Endothelial cell (in vitro differentiated cells): ENCODE measurements around the gene CACHD1. TPM values are rescaled to one million over a fixed set of nuclear protein-coding genes. Genes with fewer than 3 reads are reported as not detected.
"Not testable (repeated sequence)": the region's sequence is repeated elsewhere in the genome, so short reads cannot be mapped to it uniquely, and the experiment has no call there.

Source experiments
- DNase-seq: peaks from one replicate; pipeline ENCODE4 v3.0.0; 2021; ENCODE audit warnings: low spot score
- H3K27ac Mint-ChIP-seq: one replicate; pipeline ENCODE4 v1.8.0; 2021; ENCODE audit warnings: mixed read lengths, inconsistent platforms; ENCODE audit not compliant: unreplicated experiment
- H3K27me3 Mint-ChIP-seq: one replicate; pipeline ENCODE4 v1.8.0; 2021; ENCODE audit warnings: mild to moderate bottlenecking, moderate library complexity, mixed read lengths, inconsistent platforms; ENCODE audit not compliant: unreplicated experiment
- H3K36me3 Mint-ChIP-seq: one replicate; pipeline ENCODE4 v1.8.0; 2021; ENCODE audit warnings: mild to moderate bottlenecking, low read depth, mixed read lengths, inconsistent platforms; ENCODE audit not compliant: unreplicated experiment
- H3K4me1 Mint-ChIP-seq: one replicate; pipeline ENCODE4 v1.8.0; 2021; ENCODE audit warnings: mild to moderate bottlenecking, mixed read lengths, inconsistent platforms; ENCODE audit not compliant: unreplicated experiment
- H3K4me3 Mint-ChIP-seq: one replicate; pipeline ENCODE4 v1.8.0; 2021; ENCODE audit warnings: mild to moderate bottlenecking, mixed read lengths, inconsistent platforms; ENCODE audit not compliant: unreplicated experiment
- H3K9me3 Mint-ChIP-seq: one replicate; pipeline ENCODE4 v1.8.0; 2021; ENCODE audit warnings: mixed read lengths, inconsistent platforms; ENCODE audit not compliant: unreplicated experiment
- total RNA-seq: library from RNA; stranded (reverse); fragmentation: NEBNext Ultra II Directional; extraction: Animal tissue kit (Norgen Biotek cat#: 25700); gene quantifications from one replicate; pipeline ENCODE4 v1.2.1, GENCODE V29; 2021; ENCODE audit not compliant: unreplicated experiment
- TF ChIP-seq, protein P1 (sequence below): fragments of 200-600 bp; sonication (generic); IDR thresholded peaks from one replicate; pipeline ENCODE4 v1.5.0; 2021; ENCODE audit warnings: antibody characterized with exemption; ENCODE audit not compliant: unreplicated experiment

Gene CACHD1
- total RNA-seq, 1 donor from 2014 or later, result 48.6 TPM

DNA sequence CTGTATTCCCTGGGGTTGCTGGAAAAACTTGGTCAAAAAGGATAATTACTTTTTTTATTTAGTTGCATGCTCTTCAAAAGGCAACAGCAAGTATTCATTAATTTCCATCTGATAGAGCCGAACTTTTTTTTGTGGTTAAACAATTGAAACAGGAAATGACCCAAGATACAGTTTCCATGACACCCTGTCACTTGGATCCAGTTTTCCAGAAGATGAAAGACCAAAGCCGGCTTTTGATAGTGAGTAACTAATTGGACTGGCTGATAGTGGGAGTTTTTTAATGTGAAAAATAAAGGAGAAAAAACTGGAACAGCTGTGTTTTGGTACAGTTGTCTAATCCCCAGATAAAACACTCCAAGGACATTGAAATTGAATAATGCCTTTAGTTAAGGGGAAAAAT lies 33.0 kb downstream of the CACHD1 start:
- H3K9me3 Mint-ChIP-seq, result no peaks in the 10 kb centered on the region
- peaks cover 4% of the 10 kb centered on the region for H3K36me3 Mint-ChIP-seq
- H3K4me1 Mint-ChIP-seq, result peaks cover 46% of the 10 kb centered on the region
- H3K27ac Mint-ChIP-seq, result peak overlapping the region; percentile 81
- no peak for DNase-seq
- no peak overlapping the region for H3K4me3 Mint-ChIP-seq
- TF ChIP-seq, protein P1, sequence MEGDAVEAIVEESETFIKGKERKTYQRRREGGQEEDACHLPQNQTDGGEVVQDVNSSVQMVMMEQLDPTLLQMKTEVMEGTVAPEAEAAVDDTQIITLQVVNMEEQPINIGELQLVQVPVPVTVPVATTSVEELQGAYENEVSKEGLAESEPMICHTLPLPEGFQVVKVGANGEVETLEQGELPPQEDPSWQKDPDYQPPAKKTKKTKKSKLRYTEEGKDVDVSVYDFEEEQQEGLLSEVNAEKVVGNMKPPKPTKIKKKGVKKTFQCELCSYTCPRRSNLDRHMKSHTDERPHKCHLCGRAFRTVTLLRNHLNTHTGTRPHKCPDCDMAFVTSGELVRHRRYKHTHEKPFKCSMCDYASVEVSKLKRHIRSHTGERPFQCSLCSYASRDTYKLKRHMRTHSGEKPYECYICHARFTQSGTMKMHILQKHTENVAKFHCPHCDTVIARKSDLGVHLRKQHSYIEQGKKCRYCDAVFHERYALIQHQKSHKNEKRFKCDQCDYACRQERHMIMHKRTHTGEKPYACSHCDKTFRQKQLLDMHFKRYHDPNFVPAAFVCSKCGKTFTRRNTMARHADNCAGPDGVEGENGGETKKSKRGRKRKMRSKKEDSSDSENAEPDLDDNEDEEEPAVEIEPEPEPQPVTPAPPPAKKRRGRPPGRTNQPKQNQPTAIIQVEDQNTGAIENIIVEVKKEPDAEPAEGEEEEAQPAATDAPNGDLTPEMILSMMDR, result no peak
- H3K27me3 Mint-ChIP-seq, result peaks cover 8% of the 10 kb centered on the region

DNA sequence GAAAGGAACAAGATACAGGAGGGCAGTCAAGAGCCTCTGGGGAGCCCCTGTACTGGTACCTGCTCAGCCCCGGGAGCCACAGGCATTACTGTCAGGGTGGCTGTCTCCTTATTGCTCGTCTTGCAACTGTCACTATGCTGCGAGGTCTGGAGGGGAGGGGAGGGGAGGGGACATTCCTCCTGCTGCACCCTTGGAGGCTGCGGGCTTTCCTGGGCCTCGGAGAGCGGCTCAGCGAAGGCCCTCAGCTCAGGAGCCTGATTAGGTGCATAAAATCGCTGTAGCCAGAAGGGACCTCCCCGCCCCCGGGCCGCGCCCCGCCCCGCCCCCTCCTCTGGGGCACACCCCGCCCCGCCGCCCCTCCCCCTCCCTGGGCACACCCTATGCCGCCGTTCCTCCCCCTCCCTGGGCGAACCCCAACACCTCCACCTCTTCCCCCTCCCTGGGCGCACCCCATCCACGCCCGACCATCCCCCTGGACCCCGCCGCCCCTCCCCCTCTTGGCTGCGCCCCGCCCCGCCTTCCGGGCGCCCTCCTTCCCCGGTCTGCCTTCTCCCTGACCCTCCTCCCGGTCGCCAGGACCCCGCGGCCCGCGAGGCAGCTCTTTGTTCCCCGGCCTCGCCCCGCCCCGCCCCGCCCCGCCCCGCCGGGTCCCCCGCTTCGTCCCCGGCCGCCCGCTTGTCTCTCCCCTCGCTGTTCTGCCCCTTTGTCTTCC lies 35.5 kb downstream of the CACHD1 start:
- Mint-ChIP-seq H3K36me3 (peaks cover 4% of the 10 kb centered on the region), H3K27me3 (peaks cover 8% of the 10 kb centered on the region), H3K9me3 (no peaks in the 10 kb centered on the region), H3K4me3 (peak overlapping the region; percentile 89), H3K27ac (peak overlapping the region; percentile 80), H3K4me1 (peaks cover 62% of the 10 kb centered on the region)
- TF ChIP-seq, protein P1, result no peak
- peak; percentile 39 for DNase-seq

DNA sequence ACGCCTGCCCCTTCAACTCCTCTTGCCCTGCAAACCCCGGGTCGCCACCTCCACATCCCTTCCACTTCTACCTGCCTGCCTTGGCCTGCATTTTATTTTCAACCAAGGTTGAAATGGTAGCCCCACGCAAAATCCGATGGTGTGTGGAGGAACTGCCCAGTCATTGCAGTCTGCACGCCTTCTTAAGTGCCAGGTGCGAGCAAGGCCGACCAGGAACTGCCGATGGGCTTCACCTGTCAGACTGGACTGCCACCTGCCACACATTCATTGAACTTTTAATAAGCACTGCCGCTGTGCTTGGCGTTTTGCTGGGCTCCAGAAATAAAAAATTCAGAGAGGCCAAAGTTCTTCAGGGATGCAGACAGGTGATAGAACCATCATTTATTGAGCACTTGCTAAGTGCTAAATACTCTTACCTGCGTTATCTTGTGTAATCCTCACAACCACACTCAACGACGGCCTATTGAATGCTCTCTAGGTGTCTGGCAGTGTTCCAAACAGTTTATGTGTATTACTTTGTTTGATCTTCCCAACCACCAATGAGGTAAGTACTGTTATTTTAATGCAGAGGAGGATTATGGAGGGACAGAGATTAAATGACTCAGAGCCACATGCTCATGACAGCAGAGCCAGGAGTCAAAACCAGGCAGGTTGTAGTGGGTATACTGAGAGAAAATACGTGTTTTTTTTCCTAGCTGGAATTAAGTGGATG lies 36.2 kb downstream of the CACHD1 start:
- Mint-ChIP-seq H3K9me3 (no peaks in the 10 kb centered on the region), H3K36me3 (peaks cover 4% of the 10 kb centered on the region), H3K27ac (peak overlapping the region; percentile 57), H3K4me3 (peak overlapping the region; percentile 88), H3K27me3 (peaks cover 13% of the 10 kb centered on the region), H3K4me1 (peaks cover 69% of the 10 kb centered on the region)
- TF ChIP-seq, protein P1, result no peak
- DNase-seq, result no peak

DNA sequence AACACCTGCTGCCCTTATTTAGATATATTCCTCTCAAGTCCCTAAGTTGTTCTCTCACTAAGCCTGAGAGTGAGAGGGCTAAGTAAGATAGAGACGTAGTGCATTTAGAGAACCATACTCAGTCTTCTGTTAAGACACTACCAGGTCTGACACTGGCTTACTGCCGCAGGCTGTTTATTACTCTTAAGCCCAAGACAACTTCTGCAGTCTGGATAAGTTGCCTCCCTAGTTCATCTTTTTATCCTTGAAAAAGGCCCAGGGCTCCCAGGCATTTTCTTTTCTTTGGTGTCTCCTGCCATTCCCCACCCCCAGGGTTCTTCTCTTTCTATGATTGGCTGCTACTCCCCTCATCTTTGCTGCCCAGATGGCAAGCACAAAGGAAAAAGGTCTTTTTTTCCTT lies 38.7 kb downstream of the CACHD1 start:
- Mint-ChIP-seq H3K9me3 (no peaks in the 10 kb centered on the region), H3K4me1 (peaks cover 66% of the 10 kb centered on the region), H3K27ac (no peak overlapping the region), H3K27me3 (peaks cover 13% of the 10 kb centered on the region), H3K36me3 (peaks cover 4% of the 10 kb centered on the region), H3K4me3 (no peak overlapping the region)
- no peak for DNase-seq
- TF ChIP-seq, protein P1, result no peak

DNA sequence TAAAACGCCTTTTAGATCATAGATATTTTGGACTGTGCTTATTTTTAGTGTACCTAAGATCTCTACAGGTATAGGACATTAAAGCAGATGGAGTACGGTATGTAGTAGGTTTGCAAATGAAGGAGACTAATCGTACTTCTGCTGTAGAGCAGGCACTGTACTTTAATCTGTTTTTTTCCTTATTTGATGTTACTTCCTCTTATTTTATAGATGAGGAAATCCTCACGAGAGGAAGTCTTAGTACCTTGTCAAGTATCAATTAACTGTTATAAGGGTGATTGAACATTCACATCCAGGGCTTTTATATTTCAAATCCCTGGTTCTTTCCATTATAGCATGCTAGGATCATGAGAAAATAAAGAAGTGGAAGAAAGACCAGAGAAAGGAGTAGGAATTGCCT lies 41.1 kb downstream of the CACHD1 start:
- H3K4me3 Mint-ChIP-seq, result no peak overlapping the region
- H3K27me3 Mint-ChIP-seq, result peaks cover 15% of the 10 kb centered on the region

DNA sequence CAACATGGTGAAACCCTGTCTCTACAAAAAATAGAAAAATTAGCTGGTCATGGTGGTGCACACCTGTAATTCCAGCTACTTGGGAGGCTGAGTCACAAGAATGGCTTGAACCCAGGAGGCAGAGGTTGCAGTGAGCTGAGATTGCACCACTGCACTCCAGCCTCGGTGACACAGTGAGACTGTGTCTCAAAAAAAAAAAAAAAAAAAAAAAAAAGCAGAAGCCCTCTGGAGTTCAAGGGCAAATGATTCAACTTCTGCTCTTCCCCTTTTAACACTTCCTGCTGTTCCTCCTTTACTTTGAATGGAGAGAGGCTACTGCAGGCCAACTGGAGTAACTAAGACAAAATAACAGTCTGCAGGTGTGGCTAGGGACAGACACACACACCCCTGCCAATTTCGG lies 42.3 kb downstream of the CACHD1 start:
- peaks cover 63% of the 10 kb centered on the region for H3K4me1 Mint-ChIP-seq
- H3K4me3 Mint-ChIP-seq, H3K27ac Mint-ChIP-seq, H3K9me3 Mint-ChIP-seq, H3K27me3 Mint-ChIP-seq, DNase-seq, H3K36me3 Mint-ChIP-seq: not testable (repeated sequence)

More for the DNA sequence above, 41.1 kb downstream of the CACHD1 start:
- no peak for DNase-seq
- TF ChIP-seq, protein P1, result no peak
- peaks cover 66% of the 10 kb centered on the region for H3K4me1 Mint-ChIP-seq
- H3K27ac Mint-ChIP-seq, result no peak overlapping the region
- H3K9me3 Mint-ChIP-seq, result no peaks in the 10 kb centered on the region
- H3K36me3 Mint-ChIP-seq, result peaks cover 4% of the 10 kb centered on the region
